NCI-H1417 (cell line): ENCODE data around the gene ZACN.

Experiments
- DNase-seq, 3 experiments: peaks; one replicate each; lab custom pipeline; 2025; lab: John Stamatoyannopoulos, UW

ZACN gene

GRCh38 chr17:76102944-76103273, 23.9 kb downstream of the ZACN start:
- DNase-seq: peak in 2 of 3 experiments; percentile 35 to 49

GRCh38 chr17:76103274-76104139, 24.5 kb downstream of the ZACN start, which contains the start of gene EXOC7:
Gene EXOC7 (minus strand): TSS chr17:76103787. CDS start chr17:76103692, 95 bp downstream.
- DNase-seq: peak; percentile 91 to 97 (median 96)

GRCh38 chr17:76104140-76104895, 25.3 kb downstream of the ZACN start:
- DNase-seq: no peak

- no peak for DNase-seq
Observed at GRCh38 chr17:76104896-76105231, 25.9 kb downstream of the ZACN start.

- DNase-seq: peak in 1 of 3 experiments; percentile 29
Observed at GRCh38 chr17:76106703-76107102, 27.7 kb downstream of the ZACN start.

GRCh38 chr17:76107509-76107908, 28.5 kb downstream of the ZACN start:
- DNase-seq: peak in 2 of 3 experiments; percentile 9 to 27

- DNase-seq: no peak
Observed at GRCh38 chr17:76111956-76112355, 33.0 kb downstream of the ZACN start.

- no peak for DNase-seq
Observed at GRCh38 chr17:76115138-76115754, 36.3 kb downstream of the ZACN start.

GRCh38 chr17:76119409-76120371, 40.7 kb downstream of the ZACN start:
- DNase-seq: no peak

GRCh38 chr17:76120658-76121008, 41.7 kb downstream of the ZACN start:
- DNase-seq: no peak

- DNase-seq: no peak
Observed at GRCh38 chr17:76121932-76122430, 43.0 kb downstream of the ZACN start.

GRCh38 chr17:76122431-76123190, 43.6 kb downstream of the ZACN start:
- no peak for DNase-seq

- DNase-seq: no peak
Observed at GRCh38 chr17:76123191-76123499, 44.2 kb downstream of the ZACN start.

GRCh38 chr17:76123749-76124581, 45.0 kb downstream of the ZACN start:
- DNase-seq: no peak

GRCh38 chr17:76124582-76125390, 45.8 kb downstream of the ZACN start:
- DNase-seq: no peak

GRCh38 chr17:76125391-76125675, 46.4 kb downstream of the ZACN start:
- no peak for DNase-seq

GRCh38 chr17:76125922-76126321, 46.9 kb downstream of the ZACN start:
- no peak for DNase-seq

GRCh38 chr17:76130473-76130872, 51.5 kb downstream of the ZACN start:
- no peak for DNase-seq

- DNase-seq: no peak
Observed at GRCh38 chr17:76131051-76131691, 52.2 kb downstream of the ZACN start.
